Activated naive CD8-positive, alpha-beta T cell treated with anti-CD3 and anti-CD28 coated beads, Interleukin-2, amount 50 U/mL, for 24 hours (primary cell): ENCODE data around the gene CRACDL.
A peak's percentile ranks its signal among the peaks of the same experiment; 100 is the strongest.

Source experiments
- ATAC-seq: fragments of 150-1000 bp; cut with Tn5 transposase; one replicate; pipeline ENCODE4 v1.10.0; 2021
- DNase-seq: peaks from one replicate; pipeline ENCODE4 v3.0.0; 2021
- H3K27ac Mint-ChIP-seq: one replicate; pipeline ENCODE4 v1.8.0; 2021; ENCODE audit warnings: mild to moderate bottlenecking, mixed read lengths
- H3K27me3 Mint-ChIP-seq: one replicate; pipeline ENCODE4 v1.8.0; 2021; ENCODE audit warnings: mixed read lengths
- H3K36me3 Mint-ChIP-seq: one replicate; pipeline ENCODE4 v1.8.0; 2021; ENCODE audit warnings: low read depth, mixed read lengths
- H3K4me1 Mint-ChIP-seq: one replicate; pipeline ENCODE4 v1.8.0; 2021; ENCODE audit warnings: mixed read lengths
- H3K4me3 Mint-ChIP-seq: one replicate; pipeline ENCODE4 v1.8.0; 2021; ENCODE audit warnings: mild to moderate bottlenecking, moderate library complexity, mixed read lengths
- H3K9me3 Mint-ChIP-seq: one replicate; pipeline ENCODE4 v1.8.0; 2021; ENCODE audit warnings: mixed read lengths

CRACDL gene

DNA sequence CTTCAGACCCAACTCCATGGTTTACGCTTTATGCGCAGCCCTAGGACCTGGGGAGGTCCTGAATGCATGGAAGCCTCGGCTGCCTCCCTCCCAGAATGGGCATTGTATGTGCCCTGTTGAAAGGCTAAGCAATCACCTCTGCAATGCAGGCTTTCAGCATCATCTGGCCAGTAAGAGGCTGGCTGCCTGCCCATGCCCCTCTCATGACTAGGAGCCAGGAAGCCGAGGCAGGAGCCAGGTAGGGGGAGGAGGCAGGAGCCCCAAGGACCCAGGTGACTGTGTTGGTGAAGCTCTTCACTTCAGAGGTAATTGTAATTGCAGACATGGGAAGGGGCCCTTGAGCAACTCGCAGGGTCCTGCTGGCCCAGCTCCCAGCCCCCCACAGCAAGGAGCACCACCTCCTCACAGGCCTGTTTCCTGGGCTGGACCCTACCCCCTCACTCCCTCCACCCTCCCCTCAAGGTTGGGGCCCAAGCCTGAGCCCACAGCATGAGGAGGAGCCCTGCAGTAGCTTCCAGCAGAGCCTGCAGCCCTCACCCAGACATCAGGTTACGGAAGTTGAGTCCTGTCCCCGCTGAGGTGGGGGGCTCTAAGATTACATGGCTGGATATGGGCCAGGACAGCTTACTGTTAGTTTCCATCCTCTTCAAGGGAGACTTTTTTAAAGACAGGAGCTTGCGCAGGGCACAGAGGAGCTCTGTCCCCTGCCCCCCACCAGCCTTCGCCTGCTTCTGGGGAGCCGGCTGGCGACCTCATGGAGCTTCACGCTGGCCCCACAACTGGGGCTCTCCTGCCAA, 21.9 kb downstream of the CRACDL start:
- Mint-ChIP-seq H3K27me3 (peaks cover 16% of the 10 kb centered on the region), H3K4me3 (no peak overlapping the region), H3K9me3 (no peaks in the 10 kb centered on the region), H3K27ac (no peak overlapping the region), H3K4me1 (peaks cover 30% of the 10 kb centered on the region), H3K36me3 (no peaks in the 10 kb centered on the region)
- no peak for ATAC-seq
- DNase-seq: no peak

- Mint-ChIP-seq H3K4me3 (no peak overlapping the region), H3K27me3 (peaks cover 17% of the 10 kb centered on the region), H3K36me3 (no peaks in the 10 kb centered on the region), H3K9me3 (no peaks in the 10 kb centered on the region), H3K27ac (no peak overlapping the region), H3K4me1 (peaks cover 35% of the 10 kb centered on the region)
- DNase-seq (no peak), ATAC-seq (no peak)
Observed at GRCh38 chr2:98912957-98913915, 22.8 kb downstream of the CRACDL start.

DNA sequence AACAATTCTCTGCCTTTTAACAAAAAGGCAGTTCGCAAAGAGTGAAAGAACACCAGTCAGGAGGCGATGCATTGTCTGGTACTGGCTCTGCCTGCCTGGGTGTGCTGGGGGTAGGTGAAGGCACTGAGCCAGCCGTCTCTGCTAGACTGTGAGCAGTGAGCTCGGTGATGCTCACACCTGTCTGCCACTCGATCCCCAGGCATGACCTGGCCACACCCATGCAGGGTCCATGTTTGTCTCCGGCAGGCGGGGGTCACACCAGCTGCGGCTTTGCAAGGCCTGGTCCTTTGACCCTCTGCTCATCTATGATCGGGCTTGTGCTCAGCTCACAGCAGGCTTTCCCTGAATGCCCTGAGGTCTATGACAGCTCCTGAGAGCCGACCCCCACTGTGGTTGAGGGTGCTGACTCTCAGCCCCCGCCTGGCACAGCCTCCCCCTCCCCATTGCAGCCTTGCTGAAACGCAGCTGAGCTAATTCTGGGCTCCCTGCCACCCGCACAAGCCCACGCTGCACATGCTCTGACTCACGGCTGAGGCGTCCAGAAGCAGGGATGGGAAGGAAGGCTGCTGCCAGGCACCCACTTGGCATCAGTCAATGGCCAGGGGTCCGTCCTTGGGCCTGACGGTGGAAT, 23.7 kb downstream of the CRACDL start:
- Mint-ChIP-seq H3K4me1 (peaks cover 35% of the 10 kb centered on the region), H3K9me3 (no peaks in the 10 kb centered on the region), H3K27me3 (peaks cover 23% of the 10 kb centered on the region), H3K36me3 (no peaks in the 10 kb centered on the region), H3K27ac (no peak overlapping the region), H3K4me3 (no peak overlapping the region)
- ATAC-seq (no peak), DNase-seq (no peak)

DNA sequence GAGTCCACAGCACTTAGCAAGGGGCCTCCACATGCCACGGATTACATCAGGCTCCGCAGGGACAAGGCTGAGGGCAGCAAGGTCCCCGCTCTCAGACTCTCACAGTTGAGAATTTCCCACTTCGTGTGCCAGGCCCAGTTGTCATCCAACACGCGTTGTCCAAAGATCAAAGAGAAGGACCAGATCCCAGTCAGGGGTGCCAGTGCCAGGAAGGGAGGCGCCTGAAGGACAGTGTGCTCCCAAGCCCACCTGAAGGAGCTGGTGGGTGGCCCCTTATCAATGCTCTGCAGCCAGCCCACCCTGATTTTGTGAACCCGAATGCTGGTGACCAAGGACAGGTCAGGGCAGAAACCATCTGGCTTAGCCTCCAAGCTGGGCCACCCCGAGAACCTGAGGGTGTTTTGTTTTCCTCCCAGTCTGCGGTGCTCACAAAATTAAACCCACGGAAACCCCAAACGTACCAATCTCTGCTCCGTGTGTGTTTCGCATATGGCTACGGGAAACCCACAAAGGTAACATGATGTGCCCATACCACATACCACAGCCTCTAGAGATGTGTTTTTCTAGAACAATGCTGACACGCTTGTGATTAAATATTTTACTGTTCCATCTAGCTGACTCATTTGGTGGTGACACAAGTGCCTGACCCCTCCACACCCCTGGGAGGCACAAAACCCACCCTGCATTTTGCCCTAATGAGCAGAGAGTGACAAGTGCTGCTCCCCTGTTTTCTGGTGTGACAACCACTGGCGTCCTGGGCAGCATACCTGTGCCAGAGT, 24.5 kb downstream of the CRACDL start:
- no peak overlapping the region for H3K4me3 Mint-ChIP-seq
- ATAC-seq (peak; percentile 47), DNase-seq (no peak)
- H3K4me1 Mint-ChIP-seq: peaks cover 35% of the 10 kb centered on the region
- H3K9me3 Mint-ChIP-seq: no peaks in the 10 kb centered on the region
- peaks cover 25% of the 10 kb centered on the region for H3K27me3 Mint-ChIP-seq
- no peaks in the 10 kb centered on the region for H3K36me3 Mint-ChIP-seq
- no peak overlapping the region for H3K27ac Mint-ChIP-seq

GRCh38 chr2:98911126-98911375, 25.0 kb downstream of the CRACDL start:
- Mint-ChIP-seq H3K9me3 (no peaks in the 10 kb centered on the region), H3K27ac (no peak overlapping the region), H3K4me3 (no peak overlapping the region), H3K36me3 (no peaks in the 10 kb centered on the region), H3K4me1 (peaks cover 35% of the 10 kb centered on the region), H3K27me3 (peaks cover 25% of the 10 kb centered on the region)
- no peak for DNase-seq
- no peak for ATAC-seq

- Mint-ChIP-seq H3K27ac (no peak overlapping the region), H3K9me3 (no peaks in the 10 kb centered on the region), H3K36me3 (no peaks in the 10 kb centered on the region), H3K4me1 (peaks cover 35% of the 10 kb centered on the region), H3K27me3 (peaks cover 25% of the 10 kb centered on the region), H3K4me3 (no peak overlapping the region)
- DNase-seq (no peak), ATAC-seq (no peak)
Observed at GRCh38 chr2:98910349-98911125, 25.5 kb downstream of the CRACDL start.

- Mint-ChIP-seq H3K9me3 (no peaks in the 10 kb centered on the region), H3K27me3 (peaks cover 25% of the 10 kb centered on the region), H3K4me1 (peaks cover 35% of the 10 kb centered on the region), H3K27ac (no peak overlapping the region), H3K36me3 (no peaks in the 10 kb centered on the region), H3K4me3 (no peak overlapping the region)
- no peak for DNase-seq
- ATAC-seq: no peak
Observed at GRCh38 chr2:98909317-98910211, 26.5 kb downstream of the CRACDL start.

GRCh38 chr2:98908931-98909316, 27.1 kb downstream of the CRACDL start:
- Mint-ChIP-seq H3K4me3 (no peak overlapping the region), H3K27ac (no peak overlapping the region), H3K36me3 (no peaks in the 10 kb centered on the region), H3K27me3 (peaks cover 25% of the 10 kb centered on the region), H3K4me1 (peaks cover 35% of the 10 kb centered on the region), H3K9me3 (no peaks in the 10 kb centered on the region)
- DNase-seq (no peak), ATAC-seq (no peak)

GRCh38 chr2:98907966-98908905, 27.8 kb downstream of the CRACDL start:
- Mint-ChIP-seq H3K27ac (no peak overlapping the region), H3K4me1 (peaks cover 34% of the 10 kb centered on the region), H3K9me3 (no peaks in the 10 kb centered on the region), H3K4me3 (no peak overlapping the region), H3K36me3 (no peaks in the 10 kb centered on the region), H3K27me3 (peaks cover 24% of the 10 kb centered on the region)
- DNase-seq: no peak
- no peak for ATAC-seq

DNA sequence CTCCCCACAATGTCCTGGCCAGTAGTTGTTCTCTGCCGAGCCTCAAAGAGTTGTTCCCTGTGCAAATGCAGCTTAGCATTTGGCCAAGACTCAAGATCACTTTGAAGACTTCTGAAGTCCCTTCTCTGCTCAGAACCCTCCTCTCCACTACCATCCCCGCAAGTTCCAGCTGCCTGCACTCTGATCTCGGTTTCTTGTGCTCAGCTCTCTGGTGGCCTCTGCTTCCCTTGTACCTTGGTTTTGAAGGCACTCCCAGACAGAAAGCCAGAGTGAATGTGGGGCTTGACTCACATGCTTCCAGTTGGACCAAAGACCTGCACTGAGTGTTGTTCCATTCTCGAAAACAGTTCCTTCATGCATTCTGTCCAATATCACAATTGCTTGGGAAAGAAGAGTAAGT, 28.6 kb downstream of the CRACDL start:
- DNase-seq: no peak
- Mint-ChIP-seq H3K36me3 (no peaks in the 10 kb centered on the region), H3K9me3 (no peaks in the 10 kb centered on the region), H3K4me3 (no peak overlapping the region), H3K27ac (no peak overlapping the region), H3K4me1 (peaks cover 31% of the 10 kb centered on the region), H3K27me3 (peaks cover 18% of the 10 kb centered on the region)
- no peak for ATAC-seq

DNA sequence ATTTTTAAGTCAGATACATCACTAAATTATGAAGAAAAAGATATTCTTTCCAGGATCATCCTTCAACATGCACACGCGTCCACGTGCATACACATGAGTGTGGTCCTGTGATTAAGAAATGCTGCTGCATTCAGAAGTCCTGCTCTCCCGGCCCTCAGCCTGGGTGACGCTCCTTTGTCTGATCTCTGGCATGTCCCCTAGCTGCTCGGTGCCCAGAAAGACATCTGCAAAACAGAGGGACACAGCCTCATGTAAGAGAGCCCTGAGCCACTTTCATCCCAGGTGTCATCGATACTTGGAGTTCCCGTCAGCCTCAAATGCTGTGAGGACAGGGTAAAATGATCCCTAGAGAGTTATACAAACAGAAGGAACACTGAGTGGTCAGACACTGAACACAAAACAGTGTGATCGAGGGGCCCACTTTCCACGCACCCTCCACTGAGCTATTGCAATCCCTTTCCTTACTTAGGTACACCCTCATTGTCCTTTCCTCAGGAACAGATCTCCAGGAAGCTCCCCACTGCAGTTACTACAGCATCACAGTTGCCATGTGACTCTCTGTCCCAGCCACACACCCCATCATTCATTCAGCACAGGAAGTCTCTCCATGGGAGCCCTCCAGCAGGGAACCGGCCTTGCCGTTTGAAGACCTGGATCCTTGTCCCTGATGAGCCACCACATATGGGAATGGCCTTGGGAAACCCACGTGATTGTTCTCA, 32.1 kb downstream of the CRACDL start:
- ATAC-seq (no peak), DNase-seq (no peak)
- Mint-ChIP-seq H3K9me3 (no peaks in the 10 kb centered on the region), H3K27me3 (peaks cover 14% of the 10 kb centered on the region), H3K4me1 (peaks cover 3% of the 10 kb centered on the region), H3K36me3 (no peaks in the 10 kb centered on the region), H3K27ac (no peak overlapping the region), H3K4me3 (no peak overlapping the region)

DNA sequence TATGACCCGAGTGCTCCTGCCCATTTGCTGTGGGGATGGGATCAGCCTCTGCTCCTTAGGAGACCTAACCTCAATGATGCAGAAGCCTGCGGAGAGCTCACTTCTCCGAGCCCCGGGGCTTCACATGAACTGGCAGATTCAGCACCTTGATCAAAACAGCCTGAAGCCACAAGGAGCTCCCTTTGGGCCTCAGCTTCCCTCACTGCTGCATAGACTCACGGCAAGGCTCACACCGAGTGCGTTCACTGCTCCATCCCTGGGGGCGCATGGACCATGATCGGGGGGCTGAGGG, 33.0 kb downstream of the CRACDL start:
- Mint-ChIP-seq H3K27ac (no peak overlapping the region), H3K4me3 (no peak overlapping the region), H3K9me3 (no peaks in the 10 kb centered on the region), H3K4me1 (no peaks in the 10 kb centered on the region), H3K27me3 (peaks cover 6% of the 10 kb centered on the region), H3K36me3 (no peaks in the 10 kb centered on the region)
- no peak for DNase-seq
- ATAC-seq: no peak
